HG02798 (cell line): ENCODE results near the gene C17orf113.

Experiments
- ATAC-seq: cut with Tn5 transposase; IDR thresholded peaks from one replicate; pipeline ENCODE4 v1.9.1; 2021; ENCODE audit warnings: mild to moderate bottlenecking; ENCODE audit not compliant: unreplicated experiment, poor library complexity

C17orf113 gene

DNA sequence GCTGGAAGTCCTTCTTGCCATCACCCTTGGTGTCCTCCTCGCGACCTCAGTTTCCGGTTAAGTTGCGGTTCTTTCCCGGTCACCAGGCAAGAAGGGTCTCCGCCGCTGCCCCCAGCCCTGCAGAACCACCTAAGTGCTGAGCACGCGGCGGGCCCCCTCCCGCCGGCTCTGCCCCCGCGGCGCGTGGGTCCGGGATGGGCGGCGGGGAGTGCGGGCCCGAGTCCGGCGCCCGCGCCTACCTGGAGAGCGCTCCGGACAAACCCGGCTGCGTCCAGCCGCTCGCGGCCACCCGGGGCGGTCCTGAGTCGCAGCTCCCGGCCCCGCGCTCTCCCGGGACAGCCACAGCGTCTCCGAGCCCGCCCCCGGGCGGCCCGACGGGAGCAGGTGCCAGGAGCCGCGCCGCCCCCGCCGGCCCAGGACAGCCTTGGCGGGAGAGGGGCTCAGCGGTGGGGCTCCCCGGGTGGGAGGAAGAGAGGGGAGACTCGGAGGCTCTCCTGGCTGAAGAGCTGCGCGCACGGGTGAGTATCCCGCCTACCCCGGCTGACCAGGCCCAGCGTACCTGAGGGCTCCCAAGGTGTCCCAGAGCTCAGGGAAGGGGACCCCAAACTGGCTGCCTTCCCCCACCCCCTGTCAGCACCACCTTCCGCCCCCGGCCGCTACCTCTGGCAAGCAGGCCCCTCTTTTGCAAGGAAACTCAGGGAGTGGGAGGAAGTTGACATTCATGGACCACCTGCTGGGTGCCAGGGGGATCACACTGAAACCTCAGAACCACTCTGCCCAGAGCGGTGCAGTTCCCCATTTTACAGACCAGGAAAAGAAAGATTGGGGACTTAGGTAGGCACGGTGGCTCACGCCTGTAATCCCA, 22.2 kb upstream of the C17orf113 start:
- no peak for ATAC-seq

DNA sequence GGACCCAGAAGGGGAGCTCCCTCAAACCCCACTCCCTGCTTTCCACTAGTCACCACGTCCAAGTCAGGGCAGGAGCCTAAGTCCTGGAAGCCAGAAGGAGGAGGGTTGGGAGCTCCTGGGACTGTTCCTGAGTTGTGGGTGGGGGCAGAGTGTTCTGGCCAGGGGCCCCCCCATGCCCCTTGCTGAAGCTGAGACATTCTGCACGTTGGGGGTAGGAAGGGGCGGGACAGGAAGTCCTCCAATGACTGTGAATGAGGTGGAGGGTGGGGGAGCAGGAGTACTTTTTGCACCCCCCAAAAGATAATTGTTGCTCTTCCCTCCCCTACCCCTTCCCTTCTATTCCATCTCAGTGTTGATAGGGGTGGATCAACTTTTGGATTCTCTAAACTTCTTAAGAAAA, 21.4 kb upstream of the C17orf113 start:
- ATAC-seq = no peak

DNA sequence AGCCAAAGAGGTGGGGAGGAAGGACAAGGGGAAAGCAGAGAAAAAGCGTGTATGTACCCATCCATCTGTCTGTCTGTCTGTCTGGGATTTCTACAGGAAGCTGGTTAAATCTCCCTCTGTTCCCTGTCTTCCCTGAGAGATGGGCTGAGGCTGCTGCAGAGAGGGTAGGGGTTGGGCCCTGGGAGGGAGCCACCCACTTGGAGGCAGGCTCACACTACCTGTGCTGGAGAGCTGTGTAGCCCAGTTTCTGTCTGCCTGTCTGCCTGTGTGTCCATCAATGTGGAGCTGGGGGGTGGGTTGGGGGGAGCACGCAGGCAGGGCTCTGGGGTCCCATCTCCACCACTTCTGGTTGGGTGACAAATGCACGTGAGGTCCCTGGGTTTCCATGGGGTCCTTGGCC, 18.6 kb upstream of the C17orf113 start:
- ATAC-seq = no peak

DNA sequence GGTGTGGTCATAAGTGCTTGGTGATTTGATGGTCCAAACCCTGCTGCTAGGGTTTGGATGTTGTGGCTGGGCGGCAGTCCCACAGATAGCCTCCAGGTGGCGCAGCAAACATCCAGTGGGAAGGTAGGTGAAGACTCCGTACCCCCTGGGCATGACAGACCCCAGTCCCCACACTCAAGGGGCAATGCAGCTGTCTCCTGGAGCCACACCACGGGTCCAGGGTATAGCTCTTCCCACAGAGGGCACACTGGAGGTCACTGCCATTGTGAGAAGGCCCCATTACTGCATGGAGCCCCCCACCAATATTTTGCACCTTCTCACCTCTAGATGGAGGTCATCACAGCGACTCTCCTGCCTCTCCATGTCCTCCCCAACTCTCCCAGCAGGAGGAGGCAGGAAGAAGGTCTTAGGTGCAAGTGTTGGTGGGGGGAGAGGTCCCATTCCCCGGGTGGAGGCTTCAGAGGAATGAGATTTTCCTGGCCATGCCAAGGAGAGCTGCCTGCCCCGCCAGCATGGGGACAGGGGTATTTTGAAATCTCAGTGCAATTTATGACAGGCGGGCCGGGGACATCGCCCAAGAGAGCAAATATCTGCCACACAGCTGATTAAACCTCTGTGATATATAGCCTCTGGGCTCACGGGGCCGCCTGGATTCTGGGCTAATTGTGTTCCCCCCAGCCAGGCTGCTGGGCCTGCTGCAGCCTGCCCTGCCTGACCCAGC, 17.1 kb upstream of the C17orf113 start:
- no peak for ATAC-seq

DNA sequence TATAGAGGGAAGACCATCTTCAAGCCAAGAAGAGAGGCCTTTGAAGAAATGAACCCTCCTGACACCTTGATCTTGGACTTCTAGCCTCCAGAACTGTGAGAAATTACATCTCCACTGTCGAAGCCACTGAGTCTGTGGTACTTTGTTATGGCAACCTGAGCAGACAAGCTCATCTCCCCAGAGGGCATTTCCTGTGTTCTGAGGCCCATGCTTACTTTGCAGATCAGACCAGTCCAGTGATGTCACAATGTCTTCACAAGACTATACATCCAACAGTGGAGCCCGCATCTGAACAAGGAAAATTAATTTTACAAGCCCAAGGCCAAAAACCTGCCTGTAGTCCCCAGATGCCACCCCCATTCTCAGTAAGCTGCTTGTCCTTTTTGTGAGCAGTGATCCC, 14.8 kb upstream of the C17orf113 start:
- ATAC-seq = no peak

DNA sequence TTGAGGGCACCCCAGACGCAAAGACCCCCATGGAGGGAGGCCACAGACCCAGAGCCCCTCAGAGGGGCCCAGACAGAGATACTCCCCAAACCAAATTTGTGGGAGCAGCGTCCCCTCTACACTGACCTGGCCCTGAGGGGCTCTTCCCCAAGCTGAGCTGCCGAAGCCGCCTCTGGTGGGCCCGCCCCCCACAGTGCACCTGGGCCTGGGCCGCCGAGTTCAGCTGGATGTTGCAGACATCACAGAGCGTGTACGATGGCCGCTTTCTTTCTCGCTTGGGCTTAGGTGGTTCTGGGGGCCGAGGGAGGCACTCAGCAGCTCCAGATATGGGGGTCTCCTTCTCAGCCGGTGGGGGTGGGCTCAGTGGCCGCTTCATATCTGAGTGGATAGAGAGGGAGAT, 12.3 kb upstream of the C17orf113 start:
- no peak for ATAC-seq

DNA sequence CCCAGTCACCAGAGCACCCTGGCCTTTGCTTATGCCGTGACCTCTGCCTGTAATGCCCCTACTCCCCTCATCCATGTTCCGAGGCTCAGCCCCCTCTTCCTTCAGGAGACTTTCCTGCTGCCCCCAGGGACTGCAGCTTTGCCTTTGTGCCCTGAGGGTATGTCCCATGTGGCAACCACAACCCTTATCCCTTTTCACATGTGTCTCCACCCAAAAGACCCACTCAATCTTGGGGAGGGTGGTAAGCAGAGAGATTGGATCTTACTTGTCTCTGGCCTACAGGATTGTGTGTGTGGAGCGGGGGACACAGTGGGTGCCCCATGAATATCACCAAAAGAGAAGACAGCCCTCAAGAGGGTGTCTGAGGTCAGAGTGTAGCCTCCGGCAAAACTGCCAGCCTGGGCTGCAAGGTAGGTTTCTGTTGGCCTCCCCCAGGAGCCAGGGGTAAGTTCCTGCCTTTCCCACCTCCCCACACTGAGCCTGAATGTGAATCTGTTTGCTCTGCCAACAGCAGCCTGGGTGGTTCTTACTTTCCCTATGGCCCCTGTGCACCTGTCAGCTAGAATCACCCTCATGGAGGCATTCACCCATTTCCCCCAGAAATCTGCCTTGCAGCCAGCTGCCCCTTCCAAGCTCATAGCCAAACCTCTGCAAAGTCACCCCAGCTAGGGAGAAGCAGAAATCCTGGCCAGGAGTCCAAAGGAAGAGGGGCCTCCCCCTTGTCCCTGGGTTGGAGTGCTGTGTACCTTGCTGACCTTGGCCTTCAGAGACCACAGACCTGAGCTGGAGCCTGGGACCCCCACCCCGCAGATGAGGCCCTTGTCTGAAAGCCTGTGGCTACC, 11.5 kb upstream of the C17orf113 start:
- no peak for ATAC-seq

DNA sequence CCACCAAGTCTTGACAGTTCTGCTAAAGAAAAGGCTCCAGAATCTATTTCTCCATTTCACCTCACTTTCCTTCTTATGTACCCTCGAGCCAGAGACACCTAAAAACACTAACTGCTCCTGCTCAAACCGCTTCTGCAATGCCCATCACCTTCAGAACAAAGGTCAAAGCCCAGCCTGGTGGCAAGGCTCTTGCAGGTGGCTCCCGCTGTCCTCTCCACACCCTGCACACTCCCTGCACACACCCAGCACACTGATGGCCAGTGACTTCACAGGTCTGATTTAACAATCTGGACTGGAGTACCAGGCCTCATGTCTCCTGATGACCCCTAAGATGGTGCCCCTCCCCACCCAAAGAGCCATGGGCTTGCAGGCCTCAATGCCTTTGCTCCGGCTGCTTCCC, 9.8 kb upstream of the C17orf113 start:
- ATAC-seq = no peak

DNA sequence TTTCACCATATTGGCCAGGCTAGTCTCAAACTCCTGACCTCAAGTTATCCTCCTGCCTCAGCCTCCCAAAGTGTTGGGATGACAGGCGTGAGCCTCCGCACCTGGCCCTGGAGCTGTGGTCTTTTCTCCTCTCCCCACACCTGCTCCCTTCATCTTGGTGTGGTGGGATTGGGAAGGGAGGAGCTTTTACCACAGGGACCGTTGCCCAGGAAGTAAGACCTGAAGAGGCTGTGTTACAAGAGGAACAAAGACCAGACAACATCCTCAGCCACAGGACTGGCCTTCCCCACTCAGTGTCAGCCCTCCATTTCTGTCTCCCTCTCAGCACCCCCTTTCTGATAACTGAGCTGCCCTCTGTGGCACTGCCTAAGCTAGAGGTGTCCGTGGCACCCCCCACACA, 9.4 kb upstream of the C17orf113 start:
- no peak for ATAC-seq

DNA sequence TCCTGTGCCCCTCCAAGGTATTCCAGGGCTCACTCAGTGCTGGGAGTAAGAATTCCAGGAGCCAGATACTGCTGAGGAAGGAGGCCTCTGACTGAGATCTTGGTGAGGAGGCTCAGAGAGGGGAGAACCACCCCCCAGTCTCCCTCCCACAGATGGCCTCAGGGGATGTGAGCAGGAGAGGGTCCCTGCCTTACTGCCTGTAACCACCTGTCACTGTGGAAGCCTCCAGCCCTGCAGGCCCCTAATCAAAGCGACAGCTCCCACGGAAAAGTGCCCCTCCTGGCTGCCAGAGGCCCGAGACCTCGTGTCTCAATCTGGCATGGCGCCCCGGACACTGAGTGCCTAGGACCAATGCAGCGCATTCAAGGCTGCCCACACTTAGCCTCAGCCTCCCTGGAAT, 7.7 kb upstream of the C17orf113 start:
- ATAC-seq = no peak

DNA sequence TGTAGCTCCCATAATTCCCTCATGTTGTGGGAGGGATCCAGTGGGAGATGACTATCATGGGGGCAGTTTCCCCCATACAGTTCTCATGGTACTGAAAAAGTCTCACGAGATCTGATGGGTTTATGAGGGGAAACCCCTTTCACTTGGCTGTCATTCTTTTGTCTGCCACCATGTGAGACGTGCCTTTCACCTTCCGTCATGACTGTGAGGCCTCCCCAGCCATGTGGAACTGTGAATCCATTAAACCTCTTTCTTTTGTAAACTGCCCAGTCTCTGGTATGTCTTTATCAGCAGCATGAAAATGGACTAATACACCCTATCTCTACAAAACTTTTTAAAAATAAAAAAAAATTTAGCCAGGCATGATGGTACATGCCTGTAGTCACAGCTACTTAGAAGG, 6.2 kb upstream of the C17orf113 start:
- ATAC-seq = no peak

DNA sequence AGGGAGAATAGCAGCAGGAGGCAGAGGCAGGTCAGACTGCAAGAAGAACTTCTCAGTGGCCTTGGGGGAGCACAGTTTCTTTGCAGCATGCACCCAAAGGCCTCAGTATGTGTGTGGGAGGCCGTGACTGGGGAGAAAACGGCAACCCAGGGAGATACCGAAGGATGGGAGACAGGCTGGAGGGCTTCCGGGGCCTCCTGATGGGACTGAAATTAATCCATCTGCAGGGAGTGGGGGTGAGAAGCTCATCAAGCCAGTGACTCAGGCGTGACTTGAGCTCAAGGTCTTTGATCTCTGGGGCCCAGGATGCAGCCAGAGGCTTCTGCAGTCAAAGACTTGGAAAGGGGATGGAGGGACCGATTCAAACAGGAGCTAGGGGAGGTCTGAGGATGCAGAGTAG, 5.1 kb upstream of the C17orf113 start:
- ATAC-seq = no peak

DNA sequence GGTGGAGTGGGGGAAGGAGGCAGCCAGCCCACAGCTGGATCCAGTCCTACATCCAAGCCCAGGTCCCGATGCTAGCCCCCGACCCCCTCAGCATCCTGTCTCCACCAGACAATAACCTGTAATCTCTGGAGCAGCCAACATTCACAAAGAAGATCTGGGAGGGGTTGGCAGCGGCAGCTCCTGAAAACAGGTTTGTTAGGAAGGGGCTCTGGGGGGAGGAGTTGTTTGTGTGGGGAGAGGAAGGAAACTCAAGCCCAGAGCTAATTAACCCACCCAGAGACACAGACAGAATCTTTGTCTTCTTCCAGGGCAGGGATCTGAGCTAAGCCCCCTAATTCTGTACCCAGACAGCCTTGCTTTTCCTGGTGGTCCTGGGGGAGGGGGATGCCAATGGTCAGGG, 4.6 kb upstream of the C17orf113 start:
- ATAC-seq = no peak

DNA sequence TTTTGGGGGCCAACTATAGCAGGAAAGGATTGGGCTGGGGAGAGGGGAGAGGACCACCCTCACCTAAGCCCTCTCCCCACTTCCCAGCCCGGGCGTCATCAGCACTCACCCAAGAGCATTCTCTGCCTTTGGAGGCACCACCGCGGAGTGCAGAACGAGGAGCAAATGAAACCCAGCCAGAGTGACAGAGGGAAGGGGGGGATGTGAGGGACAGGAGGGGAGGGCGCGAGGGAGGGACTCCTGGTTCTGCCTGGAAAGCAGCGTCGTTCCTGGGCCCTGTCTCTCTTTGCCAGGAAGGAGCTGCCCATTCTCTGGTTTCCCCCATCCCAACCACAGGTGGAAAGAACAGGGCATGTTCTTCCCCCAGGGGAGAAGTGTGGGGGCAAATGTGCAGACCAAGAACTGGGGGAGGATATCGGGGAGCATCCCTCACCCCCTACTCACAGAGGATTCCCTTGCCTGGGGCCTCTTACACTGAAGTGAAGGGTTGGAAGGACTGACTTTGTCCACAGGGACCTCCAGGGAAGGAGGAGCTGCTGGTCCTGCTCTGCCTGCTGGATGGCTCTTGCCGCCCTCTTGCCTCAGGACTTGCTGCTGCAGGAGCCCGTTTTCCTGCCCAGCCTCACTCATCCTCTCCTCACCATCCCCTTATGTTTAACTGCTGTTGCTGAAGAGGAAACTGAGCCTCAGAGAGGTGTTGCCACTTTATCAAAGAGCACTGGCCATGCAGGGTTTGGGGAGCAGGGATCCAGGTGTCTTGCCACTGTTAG, 3.5 kb upstream of the C17orf113 start:
- no peak for ATAC-seq

DNA sequence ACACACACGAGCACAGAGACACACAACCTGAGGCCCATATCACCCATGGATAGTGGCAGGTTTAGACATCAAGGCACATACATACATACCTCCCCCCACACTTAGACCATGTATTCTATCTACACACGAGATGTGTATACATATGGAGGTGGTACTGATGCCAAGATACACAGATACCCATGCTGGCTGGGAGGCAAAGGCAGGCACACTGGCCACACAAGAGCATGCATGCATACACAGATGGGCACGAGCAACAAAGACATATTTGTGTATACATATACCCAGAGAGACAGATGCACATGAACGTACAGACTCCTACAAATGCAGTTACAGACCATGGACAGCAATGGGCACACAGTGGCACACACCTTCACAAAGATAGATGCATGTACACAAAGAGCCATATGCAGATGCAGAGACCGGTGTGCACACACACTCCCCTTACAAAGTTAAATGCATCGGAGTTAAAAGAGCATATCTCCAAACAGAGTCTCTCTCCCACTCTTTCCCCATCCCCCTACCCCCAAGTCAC, 2.0 kb upstream of the C17orf113 start:
- no peak for ATAC-seq

DNA sequence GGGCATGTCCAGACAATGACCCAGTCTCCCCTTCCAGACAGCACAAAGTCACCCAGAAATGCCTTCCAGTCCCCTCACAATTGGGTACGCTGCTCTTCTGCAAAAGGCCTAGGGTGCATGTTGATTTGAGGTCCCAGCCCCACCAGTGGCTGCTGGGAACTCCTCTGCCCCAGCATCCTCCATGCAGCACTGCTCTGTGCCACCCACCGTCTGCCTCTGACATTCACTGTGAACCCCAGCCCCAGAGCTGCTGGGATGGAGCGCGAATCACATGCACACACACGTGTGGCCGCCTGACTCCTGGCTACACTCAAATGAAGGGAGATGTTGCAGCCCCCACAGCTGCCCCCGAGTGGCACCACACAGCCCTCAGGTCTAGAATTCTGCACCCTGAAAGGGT, 1.2 kb upstream of the C17orf113 start:
- ATAC-seq = no peak

DNA sequence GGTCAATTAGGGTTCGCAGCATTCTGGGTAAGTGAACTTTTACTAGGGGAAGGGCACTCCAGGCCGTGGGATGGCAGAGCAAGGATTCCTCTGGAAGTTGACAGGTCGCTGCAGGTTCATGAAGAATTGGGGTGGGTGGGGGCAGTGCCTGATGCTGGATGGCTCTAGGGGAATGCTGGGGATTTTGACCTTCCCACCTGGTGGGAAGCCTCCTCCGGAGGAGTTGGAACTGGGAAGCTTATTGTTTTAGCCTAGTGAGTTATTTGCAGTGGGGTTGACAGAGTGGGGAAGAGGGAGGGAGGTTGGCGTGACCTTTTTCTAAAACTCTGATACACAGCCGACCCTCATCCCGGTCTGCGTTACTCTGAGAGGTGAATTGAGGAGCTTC, 606 bp upstream of the C17orf113 start:
- no peak for ATAC-seq

DNA sequence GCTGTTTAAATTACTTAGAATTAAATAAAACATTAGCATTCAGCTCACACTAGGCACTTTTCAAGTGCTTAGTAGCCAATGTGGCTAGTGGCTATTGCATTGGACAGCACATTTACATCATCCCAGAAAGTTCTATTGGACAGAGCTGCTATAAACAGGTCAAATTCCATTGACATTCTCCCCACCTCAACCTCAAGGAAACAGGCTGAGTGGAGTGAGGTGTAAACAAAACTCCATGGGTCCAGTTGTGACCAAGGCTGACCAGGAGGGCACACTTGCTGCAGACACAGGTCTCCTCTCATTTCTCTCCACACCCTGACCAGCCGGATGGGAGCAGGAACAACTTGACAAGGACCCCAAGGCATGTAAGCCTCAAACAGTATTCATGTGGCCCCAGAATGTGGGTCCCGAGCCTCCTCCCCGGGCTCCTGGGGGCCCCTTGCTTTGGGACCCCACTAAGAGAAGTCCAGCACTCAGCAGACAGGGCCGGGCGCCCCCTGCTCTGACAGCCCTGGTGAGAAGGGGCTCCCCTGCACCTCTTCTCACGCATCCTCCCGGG, 488 bp downstream of the C17orf113 start:
- no peak for ATAC-seq

DNA sequence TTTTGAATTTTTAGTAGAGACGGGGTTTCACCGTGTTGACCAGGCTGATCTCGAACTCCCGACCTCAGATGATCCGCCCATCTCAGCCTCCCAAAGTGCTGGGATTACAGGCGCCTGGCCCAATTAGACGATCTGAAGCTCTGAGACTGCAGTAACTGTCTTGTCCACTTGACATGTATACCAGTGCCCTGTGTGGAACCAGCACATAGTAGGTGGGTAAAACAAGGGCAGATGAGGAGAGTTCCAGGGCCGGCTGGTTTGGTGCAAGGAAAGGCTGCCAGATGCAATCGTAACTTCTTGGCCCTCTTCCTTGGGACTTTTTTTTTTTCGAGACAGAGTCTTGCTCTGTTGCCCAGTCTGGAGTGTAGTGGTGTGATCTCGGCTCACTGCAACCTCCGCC, 3.1 kb downstream of the C17orf113 start:
- ATAC-seq = no peak

DNA sequence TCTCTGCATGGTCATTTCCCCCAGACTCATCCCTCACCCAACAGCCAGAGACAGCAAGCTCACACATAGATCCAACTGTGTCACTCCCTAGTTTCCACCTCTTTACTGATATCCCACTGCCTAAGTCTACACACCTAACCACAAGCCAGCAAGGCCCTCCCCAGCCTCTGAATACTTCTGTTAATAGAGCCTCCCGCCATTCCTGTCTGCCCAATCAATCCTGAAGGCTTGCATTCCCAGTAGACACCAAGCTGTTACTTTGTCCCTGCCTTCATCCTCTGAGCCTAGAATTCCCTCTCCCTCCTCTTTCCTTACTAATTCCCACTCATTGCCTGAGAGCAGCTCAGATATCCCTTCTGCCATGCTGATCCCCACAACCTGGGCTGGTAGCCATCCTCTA, 4.7 kb downstream of the C17orf113 start:
- ATAC-seq = no peak
